Upper lobe of left lung (tissue), 4 donors: ENCODE data around the gene ADAT1.

Experiments used
- EP300 ChIP-seq, 4 donors: sonication (generic); formaldehyde crosslinking; IDR thresholded peaks; one replicate each; pipeline ENCODE4 v1.5.1; 2017; ENCODE audit warnings: antibody characterized with exemption in 4 of 4, control low read depth in 2 of 4
- POLR2A ChIP-seq, 4 donors: fragments of 450-650 bp; IDR thresholded peaks; one replicate each; pipeline ENCODE4 v1.5.1; 2016 to 2017; ENCODE audit warnings: antibody characterized with exemption in 4 of 4, mild to moderate bottlenecking in 2 of 4
- POLR2AphosphoS5 ChIP-seq, 2 donors: sonication (generic); formaldehyde crosslinking; IDR thresholded peaks; one replicate each; pipeline ENCODE4 v1.5.1; 2017; ENCODE audit warnings: antibody characterized with exemption in 2 of 2
- TF ChIP-seq, protein P1 (sequence below), 6 experiments: fragments of 450-650 bp in 4 of 6; fragments of 200-600 bp in 2 of 6; sonication (generic) in 2 of 6; IDR thresholded peaks; one replicate each; pipeline ENCODE4 v1.5.1; 2016 to 2019; ENCODE audit warnings: antibody characterized with exemption in 6 of 6

DNA sequence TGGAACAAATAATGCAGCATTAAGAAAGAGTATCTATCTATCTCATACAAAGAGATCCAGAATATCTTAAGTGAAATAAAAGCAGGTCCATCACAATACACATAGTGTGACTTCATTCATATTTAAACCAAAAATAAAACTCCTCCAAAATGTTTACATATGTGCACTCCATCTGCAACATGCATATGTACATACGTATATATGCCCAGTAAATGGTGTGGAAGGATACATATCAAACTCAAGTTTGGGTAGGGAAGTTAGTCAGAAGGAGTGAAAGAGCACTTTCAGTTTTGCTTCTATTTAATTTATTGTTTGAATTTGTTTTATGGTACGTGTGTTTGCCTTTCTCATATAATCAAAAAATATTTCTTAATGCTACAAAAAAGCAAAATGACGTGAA is 12.0 kb upstream of the ADAT1 start:
- TF ChIP-seq, protein P1, sequence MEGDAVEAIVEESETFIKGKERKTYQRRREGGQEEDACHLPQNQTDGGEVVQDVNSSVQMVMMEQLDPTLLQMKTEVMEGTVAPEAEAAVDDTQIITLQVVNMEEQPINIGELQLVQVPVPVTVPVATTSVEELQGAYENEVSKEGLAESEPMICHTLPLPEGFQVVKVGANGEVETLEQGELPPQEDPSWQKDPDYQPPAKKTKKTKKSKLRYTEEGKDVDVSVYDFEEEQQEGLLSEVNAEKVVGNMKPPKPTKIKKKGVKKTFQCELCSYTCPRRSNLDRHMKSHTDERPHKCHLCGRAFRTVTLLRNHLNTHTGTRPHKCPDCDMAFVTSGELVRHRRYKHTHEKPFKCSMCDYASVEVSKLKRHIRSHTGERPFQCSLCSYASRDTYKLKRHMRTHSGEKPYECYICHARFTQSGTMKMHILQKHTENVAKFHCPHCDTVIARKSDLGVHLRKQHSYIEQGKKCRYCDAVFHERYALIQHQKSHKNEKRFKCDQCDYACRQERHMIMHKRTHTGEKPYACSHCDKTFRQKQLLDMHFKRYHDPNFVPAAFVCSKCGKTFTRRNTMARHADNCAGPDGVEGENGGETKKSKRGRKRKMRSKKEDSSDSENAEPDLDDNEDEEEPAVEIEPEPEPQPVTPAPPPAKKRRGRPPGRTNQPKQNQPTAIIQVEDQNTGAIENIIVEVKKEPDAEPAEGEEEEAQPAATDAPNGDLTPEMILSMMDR (IDR thresholded peaks at IDR 0.05), result no peak
- TF ChIP-seq POLR2AphosphoS5 (IDR thresholded peaks at IDR 0.05) (no peak), EP300 (IDR thresholded peaks at IDR 0.05) (no peak), POLR2A (IDR thresholded peaks at IDR 0.05) (no peak)
